HG02885 (cell line): ENCODE data around the gene C14orf119.

Experiments
- ATAC-seq: cut with Tn5 transposase; IDR thresholded peaks from one replicate; pipeline ENCODE4 v1.9.1; 2021; ENCODE audit warnings: mild to moderate bottlenecking; ENCODE audit not compliant: unreplicated experiment, poor library complexity

C14orf119 gene

GRCh38 chr14:23124337-23124954 lies 29.1 kb downstream of the C14orf119 start:
- ATAC-seq = no peak

- ATAC-seq = no peak
Measured at GRCh38 chr14:23125011-23125410, 29.7 kb downstream of the C14orf119 start.

DNA sequence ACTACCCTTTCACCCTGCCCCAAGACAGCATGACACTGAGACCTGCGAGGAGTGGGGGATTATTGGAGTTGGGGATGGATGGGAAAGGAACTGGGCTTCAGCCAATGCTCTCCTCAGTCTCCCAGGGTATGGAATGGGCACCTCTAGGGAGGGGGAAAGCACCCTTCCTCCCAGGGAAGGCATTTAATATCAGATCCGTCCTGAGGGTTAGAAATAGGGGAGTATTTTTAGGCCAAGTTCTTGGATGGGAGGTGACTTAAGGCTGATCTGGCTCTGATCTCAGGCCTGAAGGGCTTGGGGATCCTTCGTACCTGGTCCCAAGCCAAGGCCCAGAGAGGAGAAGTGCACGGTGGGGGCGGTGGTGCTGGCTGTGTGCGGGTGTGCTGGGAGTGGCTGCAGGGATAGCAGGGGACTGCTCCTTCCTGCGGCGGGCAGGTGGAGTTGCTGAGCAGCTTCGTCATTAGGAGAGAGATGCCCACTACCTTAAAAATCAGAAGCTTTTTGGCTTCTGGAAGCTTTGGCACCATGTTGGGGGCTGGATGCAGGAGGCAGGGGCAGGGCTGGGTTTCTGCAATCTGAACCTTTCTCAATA lies 30.7 kb downstream of the C14orf119 start:
- no peak for ATAC-seq

GRCh38 chr14:23126548-23127278 lies 31.4 kb downstream of the C14orf119 start:
- no peak for ATAC-seq

- no peak for ATAC-seq
Measured at GRCh38 chr14:23127861-23128260, 32.6 kb downstream of the C14orf119 start.

DNA sequence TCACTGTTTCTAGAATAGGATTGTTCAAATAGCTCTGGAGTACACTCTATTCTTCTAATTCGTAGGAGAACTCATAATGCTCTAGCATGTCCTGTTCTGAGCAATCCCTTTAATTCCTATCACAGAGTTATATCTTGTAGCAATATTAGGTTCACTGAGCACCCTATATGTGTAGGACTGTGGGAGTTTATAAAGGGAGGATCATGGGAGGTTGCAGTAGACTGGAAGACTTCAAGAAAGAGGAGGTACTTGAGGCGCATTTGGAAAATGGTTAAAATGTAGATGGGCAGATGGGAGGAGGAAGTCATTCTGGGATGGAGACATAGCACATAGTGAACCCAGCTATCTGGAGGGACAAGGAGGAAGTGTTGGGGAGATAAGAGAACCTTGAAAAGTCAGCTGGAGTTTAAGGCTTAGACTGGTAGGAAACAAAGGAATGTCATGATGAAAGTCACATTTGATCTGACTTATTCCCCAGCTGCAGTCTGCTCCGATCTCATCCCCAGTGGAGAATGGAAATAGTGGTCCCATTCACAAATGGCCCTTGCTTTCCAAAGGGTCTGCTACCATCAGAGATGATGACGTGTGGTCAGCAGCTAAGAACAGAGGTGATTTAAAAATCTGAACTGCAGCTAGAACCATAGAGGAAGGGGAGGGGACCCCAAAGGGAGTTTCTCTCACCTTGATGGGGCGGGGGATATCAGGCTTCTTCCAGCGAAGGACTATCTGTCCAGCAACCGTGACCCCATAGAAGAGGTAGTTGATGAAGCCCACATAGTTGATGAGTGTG lies 33.9 kb downstream of the C14orf119 start:
- no peak for ATAC-seq

- ATAC-seq = no peak
Measured at GRCh38 chr14:23129759-23130316, 34.5 kb downstream of the C14orf119 start.

- no peak for ATAC-seq
Measured at GRCh38 chr14:23130871-23131270, 35.6 kb downstream of the C14orf119 start.

DNA sequence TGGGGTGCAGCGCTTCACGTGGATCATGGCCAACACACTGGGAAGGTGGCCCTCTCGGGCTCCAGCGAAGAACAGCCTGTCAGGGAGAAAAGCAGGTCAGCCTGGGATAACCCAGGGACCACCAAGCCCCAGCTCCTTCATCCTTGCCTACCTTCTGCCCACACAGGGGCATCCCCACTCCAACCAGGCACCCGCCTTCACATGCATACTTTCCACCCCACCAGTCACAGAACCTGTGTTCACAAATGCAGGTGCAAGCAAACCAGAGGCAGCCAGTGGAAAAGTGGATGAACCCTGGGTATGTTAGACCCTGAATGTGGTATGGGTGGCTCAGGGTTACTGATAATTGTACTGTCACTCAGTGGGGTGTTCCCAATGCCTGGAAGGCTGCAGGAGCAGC lies 36.2 kb downstream of the C14orf119 start:
- no peak for ATAC-seq

GRCh38 chr14:23132970-23133369 lies 37.7 kb downstream of the C14orf119 start:
- no peak for ATAC-seq

- ATAC-seq = no peak
Measured at GRCh38 chr14:23136566-23137133, 41.3 kb downstream of the C14orf119 start.

DNA sequence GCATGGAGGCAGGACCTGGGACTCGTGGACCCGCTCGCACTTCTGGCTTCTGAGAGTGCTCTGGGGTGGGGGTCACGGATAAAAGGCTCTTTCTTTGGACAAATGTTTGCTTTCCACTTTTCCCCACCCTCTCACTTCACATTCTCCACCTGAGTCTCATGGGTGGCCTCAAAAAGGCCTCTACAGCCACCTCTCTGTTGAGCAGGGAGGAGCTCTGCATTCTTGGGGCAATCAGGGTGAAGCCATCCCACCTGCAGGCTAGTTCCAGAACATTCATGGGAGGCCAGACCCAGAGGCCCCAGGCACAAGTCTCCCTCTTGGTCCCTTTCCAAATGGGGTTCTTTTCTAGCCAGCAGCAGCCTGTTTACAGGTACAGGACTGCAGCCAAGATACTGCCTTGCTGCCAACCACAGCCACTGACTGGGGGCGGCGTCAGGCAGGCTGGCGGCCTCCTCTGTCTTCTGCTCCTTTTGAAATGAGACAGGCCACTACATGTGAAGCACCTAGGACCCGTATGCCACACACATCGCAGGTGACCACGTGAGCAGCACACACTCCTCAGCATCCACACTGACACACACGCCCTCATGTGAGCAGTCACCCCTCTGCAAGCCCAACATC lies 42.0 kb downstream of the C14orf119 start:
- no peak for ATAC-seq

DNA sequence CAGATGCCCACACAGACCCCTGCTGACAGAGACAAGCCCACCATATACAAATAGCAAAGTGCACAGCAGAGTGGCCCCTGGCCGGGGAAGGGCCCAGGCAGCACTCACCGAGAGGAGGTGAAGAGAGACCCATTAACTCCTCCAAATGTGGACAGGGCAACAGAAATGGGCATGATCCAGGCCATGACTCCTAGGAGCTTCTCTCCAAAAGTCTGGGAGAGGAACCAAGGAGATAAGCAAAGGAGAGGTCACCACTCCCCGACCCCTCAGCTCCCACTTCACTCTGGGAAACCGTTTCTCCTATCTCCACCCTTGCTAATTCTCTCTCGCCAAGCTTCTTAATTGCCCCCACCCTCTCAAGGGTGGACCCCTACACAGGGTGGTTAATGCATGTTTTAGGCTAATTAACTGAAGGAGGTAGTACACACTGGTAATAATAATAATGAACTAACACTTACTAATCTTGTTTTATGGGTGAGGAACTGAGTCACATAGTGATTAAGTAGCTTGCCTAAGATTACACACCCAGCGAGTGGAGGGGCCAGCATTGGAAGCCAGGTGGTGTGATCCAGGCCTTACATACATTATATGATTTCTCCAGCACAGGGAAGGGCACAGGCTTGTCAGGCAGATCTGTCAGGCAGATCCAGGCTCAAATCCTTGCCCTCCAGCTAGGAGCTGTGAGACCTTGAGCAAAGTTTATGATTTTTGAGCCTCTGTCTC lies 42.7 kb downstream of the C14orf119 start:
- ATAC-seq = no peak

DNA sequence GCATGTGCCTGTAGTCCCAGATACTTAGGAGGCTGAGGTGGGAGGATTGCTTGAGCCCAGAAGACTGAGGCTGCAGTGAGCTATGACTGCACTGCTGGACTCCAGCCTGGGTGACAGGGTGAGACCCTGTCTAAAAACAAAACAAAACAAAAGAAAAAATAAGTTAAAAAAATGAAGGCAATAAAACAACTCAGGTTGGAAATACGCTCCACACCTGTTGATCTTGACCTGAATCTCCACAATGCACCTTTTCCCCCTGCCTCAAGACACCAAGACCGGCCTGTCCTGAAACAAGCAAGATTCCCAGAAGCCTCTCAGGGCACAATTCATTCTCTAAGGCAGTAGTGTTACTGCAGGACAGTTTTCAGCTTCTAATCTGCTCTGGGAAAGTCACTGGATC lies 44.6 kb downstream of the C14orf119 start:
- ATAC-seq = no peak

- ATAC-seq = no peak
Measured at GRCh38 chr14:23140371-23140770, 45.1 kb downstream of the C14orf119 start.

DNA sequence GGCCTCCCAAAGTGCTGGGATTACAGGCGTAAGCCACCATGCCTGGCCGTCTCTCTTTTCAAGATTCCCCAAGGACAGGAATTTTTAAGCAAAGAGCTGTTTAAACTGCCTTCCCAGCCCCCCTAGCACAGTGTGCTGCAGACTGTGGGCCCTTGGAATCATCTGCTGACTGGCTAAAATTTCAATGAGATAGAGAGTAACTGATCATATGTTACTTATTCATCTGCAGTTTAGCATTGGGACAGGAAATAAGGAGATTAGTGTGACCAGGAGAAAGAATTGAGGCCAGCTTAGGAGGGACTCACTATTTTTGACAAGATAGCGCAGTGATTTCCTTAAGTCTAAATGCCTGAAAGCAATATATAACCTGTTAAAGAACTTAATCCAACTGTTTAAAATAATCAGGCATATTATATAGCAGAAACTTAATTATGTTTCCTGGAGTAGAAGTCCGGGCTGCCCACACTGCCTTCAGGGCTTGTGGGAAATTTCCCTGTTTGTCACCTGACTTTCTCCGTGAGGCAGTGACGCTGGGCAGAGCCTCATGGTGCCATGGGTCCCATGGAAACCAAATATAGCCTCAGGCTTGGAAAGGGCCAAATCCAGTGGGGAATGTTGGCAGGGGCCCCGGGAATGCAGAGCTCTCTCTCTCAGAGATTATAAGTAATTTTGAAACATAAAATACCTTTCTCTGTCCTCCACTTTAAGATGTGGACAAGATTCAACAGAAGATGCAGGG lies 46.6 kb downstream of the C14orf119 start:
- no peak for ATAC-seq

- no peak for ATAC-seq
Measured at GRCh38 chr14:23142826-23143225, 47.5 kb downstream of the C14orf119 start.

- ATAC-seq = no peak
Measured at GRCh38 chr14:23143911-23144310, 48.6 kb downstream of the C14orf119 start.
